Measurements from ENCODE around the gene CLDN10.

GRCh38 chr13:95541308-95541707 lies 11.2 kb upstream of the CLDN10 start:
- no peak for TF ChIP-seq EP300 (conservative IDR thresholded peaks at IDR 0.05; ENCODE audit: poor library complexity, severe bottlenecking)
- no peak for TF ChIP-seq CTCF (IDR thresholded peaks at IDR 0.05; ENCODE audit: poor library complexity, severe bottlenecking)
- no peak for TF ChIP-seq MXI1 (conservative IDR thresholded peaks at IDR 0.05; ENCODE audit: poor library complexity, severe bottlenecking)
- no peak for TF ChIP-seq REST (IDR thresholded peaks at IDR 0.05; ENCODE audit: borderline replicate concordance)
- TF ChIP-seq TAF1 (IDR thresholded peaks at IDR 0.05; ENCODE audit: low read depth): no peak
- no peak for TF ChIP-seq POLR2AphosphoS5 (IDR thresholded peaks at IDR 0.05)
- no peak for TF ChIP-seq SMC3 (conservative IDR thresholded peaks at IDR 0.05; ENCODE audit: poor library complexity)
- no peak for TF ChIP-seq RAD21 (conservative IDR thresholded peaks at IDR 0.05)
- no peak for TF ChIP-seq EZH2 (IDR thresholded peaks at IDR 0.05; ENCODE audit: borderline replicate concordance, insufficient read depth, low read length, poor library complexity, severe bottlenecking)
